ENCODE measurements around the gene PTPN9. TPM values are rescaled to one million over a fixed set of nuclear protein-coding genes. Genes with fewer than 3 reads are reported as not detected.

The PTPN9 gene
- total and polyA plus RNA-seq, 10 of the 15 experiments (the other 5 are each of a cell fraction or from before 2014, with no cell fraction given), result 7.8 to 29.1 (median 18.5) TPM

- POLR2A ChIA-PET, result interaction anchor here (0.6 kb wide), 1 partner anchor 542 kb away, joined by 9 read pairs; no protein-coding TSS in a partner anchor
- 78% methylated on average over 5 of the region's 5 CpGs for WGBS (ENCODE audit: insufficient coverage, insufficient replicate concordance, low lambda C conversion rate, missing lambda C conversion rate)
- no peak overlapping the region for H2AFZ ChIP-seq (ENCODE audit: control insufficient read depth, low read depth, low read length)
Measured at GRCh38 chr15:75583701-75584100, 4.6 kb upstream of the PTPN9 start.

More at GRCh38 chr15:75583701-75584100, 4.6 kb upstream of the PTPN9 start:
- no peaks in the 10 kb centered on the region for H3K9me3 ChIP-seq (replicated peaks; ENCODE audit: control insufficient read depth, insufficient read depth, low read length)
- H3K4me3 ChIP-seq, result no peak overlapping the region
- H3K9ac ChIP-seq (ENCODE audit: control insufficient read depth, insufficient read depth, low read length), result no peak overlapping the region
- H3K4me2 ChIP-seq (ENCODE audit: control insufficient read depth, insufficient read depth), result no peak overlapping the region
- H4K20me1 ChIP-seq (ENCODE audit: control insufficient read depth, insufficient read depth), result no peaks in the 10 kb centered on the region
- in situ Hi-C loops (cut with MboI) (no loop called here), intact Hi-C loops (cut with micrococcal nuclease; ENCODE audit: unreplicated experiment) (no loop called here)
- no peak for TF ChIP-seq NR2F1 (conservative IDR thresholded peaks at IDR 0.05)
- no peak for TF ChIP-seq MEF2B (IDR thresholded peaks at IDR 0.05; ENCODE audit: partially characterized antibody, poor library complexity, severe bottlenecking)
- TF ChIP-seq NFIC (IDR thresholded peaks at IDR 0.05; ENCODE audit: low read depth, low read length), result no peak
- TF ChIP-seq, protein P1, sequence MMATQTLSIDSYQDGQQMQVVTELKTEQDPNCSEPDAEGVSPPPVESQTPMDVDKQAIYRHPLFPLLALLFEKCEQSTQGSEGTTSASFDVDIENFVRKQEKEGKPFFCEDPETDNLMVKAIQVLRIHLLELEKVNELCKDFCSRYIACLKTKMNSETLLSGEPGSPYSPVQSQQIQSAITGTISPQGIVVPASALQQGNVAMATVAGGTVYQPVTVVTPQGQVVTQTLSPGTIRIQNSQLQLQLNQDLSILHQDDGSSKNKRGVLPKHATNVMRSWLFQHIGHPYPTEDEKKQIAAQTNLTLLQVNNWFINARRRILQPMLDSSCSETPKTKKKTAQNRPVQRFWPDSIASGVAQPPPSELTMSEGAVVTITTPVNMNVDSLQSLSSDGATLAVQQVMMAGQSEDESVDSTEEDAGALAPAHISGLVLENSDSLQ (IDR thresholded peaks at IDR 0.05), result no peak
- TF ChIP-seq NRF1 (conservative IDR thresholded peaks at IDR 0.05; ENCODE audit: low read depth, low read length), result no peak
- TF ChIP-seq ZNF384 (IDR thresholded peaks at IDR 0.05; ENCODE audit: borderline replicate concordance, low read depth, low read length), result no peak
- no peak for TF ChIP-seq E4F1 (IDR thresholded peaks at IDR 0.05; ENCODE audit: borderline replicate concordance, partially characterized antibody)
- no peak for TF ChIP-seq IKZF1 (conservative IDR thresholded peaks at IDR 0.05)
- TF ChIP-seq, protein P2, sequence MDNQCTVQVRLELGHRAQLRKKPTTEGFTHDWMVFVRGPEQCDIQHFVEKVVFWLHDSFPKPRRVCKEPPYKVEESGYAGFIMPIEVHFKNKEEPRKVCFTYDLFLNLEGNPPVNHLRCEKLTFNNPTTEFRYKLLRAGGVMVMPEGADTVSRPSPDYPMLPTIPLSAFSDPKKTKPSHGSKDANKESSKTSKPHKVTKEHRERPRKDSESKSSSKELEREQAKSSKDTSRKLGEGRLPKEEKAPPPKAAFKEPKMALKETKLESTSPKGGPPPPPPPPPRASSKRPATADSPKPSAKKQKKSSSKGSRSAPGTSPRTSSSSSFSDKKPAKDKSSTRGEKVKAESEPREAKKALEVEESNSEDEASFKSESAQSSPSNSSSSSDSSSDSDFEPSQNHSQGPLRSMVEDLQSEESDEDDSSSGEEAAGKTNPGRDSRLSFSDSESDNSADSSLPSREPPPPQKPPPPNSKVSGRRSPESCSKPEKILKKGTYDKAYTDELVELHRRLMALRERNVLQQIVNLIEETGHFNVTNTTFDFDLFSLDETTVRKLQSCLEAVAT (IDR thresholded peaks at IDR 0.05), result no peak
- TF ChIP-seq, protein P3, sequence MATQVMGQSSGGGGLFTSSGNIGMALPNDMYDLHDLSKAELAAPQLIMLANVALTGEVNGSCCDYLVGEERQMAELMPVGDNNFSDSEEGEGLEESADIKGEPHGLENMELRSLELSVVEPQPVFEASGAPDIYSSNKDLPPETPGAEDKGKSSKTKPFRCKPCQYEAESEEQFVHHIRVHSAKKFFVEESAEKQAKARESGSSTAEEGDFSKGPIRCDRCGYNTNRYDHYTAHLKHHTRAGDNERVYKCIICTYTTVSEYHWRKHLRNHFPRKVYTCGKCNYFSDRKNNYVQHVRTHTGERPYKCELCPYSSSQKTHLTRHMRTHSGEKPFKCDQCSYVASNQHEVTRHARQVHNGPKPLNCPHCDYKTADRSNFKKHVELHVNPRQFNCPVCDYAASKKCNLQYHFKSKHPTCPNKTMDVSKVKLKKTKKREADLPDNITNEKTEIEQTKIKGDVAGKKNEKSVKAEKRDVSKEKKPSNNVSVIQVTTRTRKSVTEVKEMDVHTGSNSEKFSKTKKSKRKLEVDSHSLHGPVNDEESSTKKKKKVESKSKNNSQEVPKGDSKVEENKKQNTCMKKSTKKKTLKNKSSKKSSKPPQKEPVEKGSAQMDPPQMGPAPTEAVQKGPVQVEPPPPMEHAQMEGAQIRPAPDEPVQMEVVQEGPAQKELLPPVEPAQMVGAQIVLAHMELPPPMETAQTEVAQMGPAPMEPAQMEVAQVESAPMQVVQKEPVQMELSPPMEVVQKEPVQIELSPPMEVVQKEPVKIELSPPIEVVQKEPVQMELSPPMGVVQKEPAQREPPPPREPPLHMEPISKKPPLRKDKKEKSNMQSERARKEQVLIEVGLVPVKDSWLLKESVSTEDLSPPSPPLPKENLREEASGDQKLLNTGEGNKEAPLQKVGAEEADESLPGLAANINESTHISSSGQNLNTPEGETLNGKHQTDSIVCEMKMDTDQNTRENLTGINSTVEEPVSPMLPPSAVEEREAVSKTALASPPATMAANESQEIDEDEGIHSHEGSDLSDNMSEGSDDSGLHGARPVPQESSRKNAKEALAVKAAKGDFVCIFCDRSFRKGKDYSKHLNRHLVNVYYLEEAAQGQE (IDR thresholded peaks at IDR 0.05; ENCODE audit: low read depth, low read length), result no peak
- TF ChIP-seq SPI1 (IDR thresholded peaks at IDR 0.05; ENCODE audit: borderline replicate concordance, insufficient read depth, low read depth, low read length), result no peak
- TF ChIP-seq CBFB (IDR thresholded peaks at IDR 0.05; ENCODE audit: low read depth), result no peak
- TF ChIP-seq EGR1 (IDR thresholded peaks at IDR 0.05; ENCODE audit: borderline replicate concordance in 1 of 2, low read depth in 2 of 2, low read length in 2 of 2), result no peak
- TF ChIP-seq RBBP5 (conservative IDR thresholded peaks at IDR 0.05), result no peak
- no peak for TF ChIP-seq TAF1 (IDR thresholded peaks at IDR 0.05; ENCODE audit: borderline replicate concordance, low read depth, low read length)
- DNase-seq (ENCODE audit: low read depth, low spot score) (no peak), FAIRE-seq (no peak), ATAC-seq (no peak)
- BruUV-seq (replicated peaks), result no TSS peak
- H3K4me1 ChIP-seq (ENCODE audit: control insufficient read depth, insufficient read depth, low read length), result 0 out of 2 replicates have a peak, but pooled peaks cover 3% of the 10 kb centered on the region
- H3K79me2 ChIP-seq (ENCODE audit: control insufficient read depth, insufficient read depth, low read length), result peaks cover 7% of the 10 kb centered on the region
- CTCF ChIA-PET, result no interaction called here
- RAD21 ChIA-PET (ENCODE audit: unreplicated experiment), result no interaction called here
- no peak overlapping the region for H3K27ac ChIP-seq (ENCODE audit: control insufficient read depth, insufficient read depth)
- H3K36me3 ChIP-seq (ENCODE audit: control insufficient read depth in 2 of 2, insufficient read depth in 2 of 2, low read length in 1 of 2), result no peaks in the 10 kb centered on the region; a peak in 1 of 4 replicates
- SMC1A ChIA-PET (ENCODE audit: uncharacterized antibody, unreplicated experiment), result no interaction called here
- H3K27me3 ChIP-seq (replicated peaks in 1 of 2; ENCODE audit: control insufficient read depth in 2 of 2, insufficient read depth in 2 of 2, low read length in 1 of 2), result no peaks in the 10 kb centered on the region
